Ectodermal cell (in vitro differentiated cells): ENCODE data around the gene UBQLN1.
"Not testable (repeated sequence)": the region's sequence is repeated elsewhere in the genome, so short reads cannot be mapped to it uniquely, and the experiment has no call there.

Experiments
- H3K27ac ChIP-seq: 2 replicates; pipeline ENCODE4 v1.7.0; 2013; ENCODE audit warnings: mild to moderate bottlenecking, low read depth, low read length; ENCODE audit not compliant: insufficient read depth, poor library complexity, severe bottlenecking
- H3K27me3 ChIP-seq: 2 replicates; pipeline ENCODE4 v1.7.0; 2013; ENCODE audit warnings: mild to moderate bottlenecking, low read length; ENCODE audit not compliant: insufficient read depth, control insufficient read depth, poor library complexity, severe bottlenecking
- H3K36me3 ChIP-seq: one replicate; pipeline ENCODE4 v1.7.0; 2013; ENCODE audit warnings: low read length; ENCODE audit not compliant: control insufficient read depth, insufficient read depth
- H3K4me1 ChIP-seq: one replicate; pipeline ENCODE4 v1.7.0; 2013; ENCODE audit warnings: low read length; ENCODE audit not compliant: control insufficient read depth, insufficient read depth
- H3K4me3 ChIP-seq: 2 replicates; pipeline ENCODE4 v1.7.0; 2013; ENCODE audit warnings: low read depth, low read length, control low read depth; ENCODE audit not compliant: insufficient read depth
- H3K9me3 ChIP-seq: 2 replicates; pipeline ENCODE4 v1.7.0; 2013; ENCODE audit warnings: mild to moderate bottlenecking, low read length, moderate library complexity; ENCODE audit not compliant: control insufficient read depth
- WGBS, 2 experiments: methylation state at CpG; one replicate each; pipeline ENCODE4 v1.1.7; 2013; ENCODE audit warnings: missing lambda C conversion rate in 2 of 2; 5-methylcytosine and 5-hydroxymethylcytosine counted together

UBQLN1 gene

GRCh38 chr9:83622433-83622938 lies 85.3 kb downstream of the UBQLN1 start:
- Histone ChIP-seq H3K9me3 (no peaks in the 10 kb centered on the region), H3K27ac (no peak overlapping the region), H3K4me3 (peak overlapping the region; percentile 56), H3K36me3 (no peaks in the 10 kb centered on the region), H3K4me1 (no peaks in the 10 kb centered on the region), H3K27me3 (no peaks in the 10 kb centered on the region)
- WGBS, 2 experiments = 24 to 25% methylated on average over 16 to 18 of the region's 21 CpGs

- Histone ChIP-seq H3K36me3 (no peaks in the 10 kb centered on the region), H3K27me3 (no peaks in the 10 kb centered on the region), H3K9me3 (no peaks in the 10 kb centered on the region), H3K4me3 (no peak overlapping the region), H3K27ac (no peak overlapping the region), H3K4me1 (no peaks in the 10 kb centered on the region)
- WGBS, 2 experiments = 27 to 35% methylated on average over 7 of the region's 7 CpGs
These were observed 86.7 kb downstream of the UBQLN1 start for GRCh38 chr9:83620841-83621636.

DNA sequence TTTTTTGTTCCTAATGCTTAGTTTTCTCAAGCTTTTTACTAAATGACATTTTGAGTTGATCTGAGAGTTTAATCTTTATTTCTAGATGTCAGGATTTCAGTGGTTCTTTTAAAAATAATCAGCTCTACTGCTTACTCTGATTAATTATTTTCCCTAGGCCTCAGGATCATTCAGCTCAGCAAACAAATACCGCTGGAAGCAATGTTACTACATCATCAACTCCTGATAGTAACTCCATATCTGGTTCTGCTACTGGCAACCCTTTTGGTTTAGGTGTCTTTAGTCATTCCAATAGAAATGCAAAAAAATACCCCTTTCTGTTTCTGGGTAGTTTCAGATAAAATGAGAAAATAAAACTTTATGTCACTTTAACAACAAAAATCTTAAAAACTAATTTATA lies 90.5 kb downstream of the UBQLN1 start:
- Histone ChIP-seq H3K27me3 (no peaks in the 10 kb centered on the region), H3K27ac (no peak overlapping the region), H3K4me3 (no peak overlapping the region), H3K36me3 (no peaks in the 10 kb centered on the region), H3K9me3 (no peaks in the 10 kb centered on the region), H3K4me1 (no peaks in the 10 kb centered on the region)
- WGBS, 2 experiments = 97 to 100% methylated on average over 1 of the region's 1 CpG

DNA sequence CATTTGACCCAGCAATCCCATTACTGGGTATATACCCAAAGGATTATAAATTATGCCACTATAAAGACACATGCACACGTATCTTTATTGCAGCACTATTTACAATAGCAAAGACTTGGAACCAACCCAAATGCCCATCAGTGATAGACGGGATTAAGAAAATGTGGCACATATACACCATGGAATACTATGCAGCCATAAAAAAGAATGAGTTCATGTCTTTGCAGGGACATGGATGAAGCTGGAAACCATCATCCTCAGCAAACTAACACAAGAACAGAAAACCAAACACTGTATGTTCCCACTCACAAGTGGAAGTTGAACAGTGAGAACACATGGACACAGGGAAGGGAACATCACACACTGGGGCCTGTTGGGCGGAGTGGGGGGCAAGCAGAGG lies 94.5 kb downstream of the UBQLN1 start:
- WGBS, 2 experiments = 80 to 93% methylated on average over 3 of the region's 3 CpGs
- H3K4me1 ChIP-seq, H3K27ac ChIP-seq: not testable (repeated sequence)

More for the DNA sequence above, 94.5 kb downstream of the UBQLN1 start:
- H3K27me3 ChIP-seq, H3K36me3 ChIP-seq, H3K4me3 ChIP-seq, H3K9me3 ChIP-seq: not testable (repeated sequence)
